Measurements from ENCODE around the gene GAB1. TPM values are rescaled to one million over a fixed set of nuclear protein-coding genes. Genes with fewer than 3 reads are reported as not detected.
"Not testable (repeated sequence)": the region's sequence is repeated elsewhere in the genome, so short reads cannot be mapped to it uniquely, and the experiment has no call there.

Gene GAB1
- polyA plus RNA-seq, 3 donors: 44.5 to 56.1 (median 49.3) TPM

DNA sequence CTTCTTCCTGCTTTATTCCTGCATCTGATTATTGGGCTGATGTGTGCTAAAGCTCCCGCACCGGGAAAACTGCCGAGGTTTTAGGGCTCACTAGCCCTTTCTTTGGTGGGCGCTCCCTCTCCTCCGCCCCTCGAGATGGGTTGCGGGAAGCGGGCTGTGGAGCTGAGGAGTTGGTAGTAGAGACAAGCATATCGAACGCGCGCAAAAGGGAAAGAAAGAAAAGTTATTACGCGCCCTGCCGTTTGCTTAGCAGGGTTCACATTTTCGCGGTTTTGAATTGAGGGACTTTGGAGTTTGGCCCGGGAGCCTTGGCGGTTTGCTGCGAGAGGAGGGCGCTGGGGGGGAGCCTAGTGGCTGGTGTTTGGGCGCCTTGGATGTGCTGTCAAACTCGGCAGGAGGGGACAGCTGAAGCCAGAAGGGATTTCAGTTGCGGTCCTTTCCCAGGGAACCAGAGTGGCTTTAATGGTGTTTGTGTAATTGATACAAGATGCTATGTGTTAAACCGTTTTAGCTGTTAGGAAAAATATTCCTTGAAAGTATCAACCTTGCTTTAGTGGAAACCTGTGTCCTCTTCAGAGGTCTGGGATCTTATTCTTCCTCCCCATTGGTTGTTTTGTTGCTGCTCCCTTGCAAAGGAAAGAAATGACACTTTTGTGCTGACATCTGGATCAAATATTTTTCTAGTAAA, 1.1 kb downstream of the GAB1 start:
- DNase-seq (ENCODE audit: low read depth in 3 of 3, low spot score in 2 of 3): peak in 1 of 3 donors; percentile 53

DNA sequence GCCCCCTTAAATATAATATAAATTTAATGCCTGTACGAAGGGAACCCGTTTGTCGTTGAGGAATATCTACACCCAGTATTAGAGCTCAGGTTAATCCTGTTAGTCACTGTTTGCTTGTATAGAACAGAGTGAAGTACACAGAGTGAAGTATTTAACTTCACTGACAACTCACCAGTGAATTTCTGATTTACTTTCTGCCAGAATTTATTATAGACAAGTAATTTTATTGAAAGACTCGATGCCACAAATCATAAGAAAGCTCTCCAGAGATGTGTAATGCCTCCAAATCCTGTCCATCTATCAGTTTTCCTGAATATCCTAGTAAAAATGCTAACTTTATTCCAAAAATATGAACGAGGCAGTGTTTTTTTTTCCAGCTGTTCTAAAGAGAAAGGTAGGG, 1.6 kb downstream of the GAB1 start:
- no peak for DNase-seq (ENCODE audit: low read depth in 3 of 3, low spot score in 2 of 3)

DNA sequence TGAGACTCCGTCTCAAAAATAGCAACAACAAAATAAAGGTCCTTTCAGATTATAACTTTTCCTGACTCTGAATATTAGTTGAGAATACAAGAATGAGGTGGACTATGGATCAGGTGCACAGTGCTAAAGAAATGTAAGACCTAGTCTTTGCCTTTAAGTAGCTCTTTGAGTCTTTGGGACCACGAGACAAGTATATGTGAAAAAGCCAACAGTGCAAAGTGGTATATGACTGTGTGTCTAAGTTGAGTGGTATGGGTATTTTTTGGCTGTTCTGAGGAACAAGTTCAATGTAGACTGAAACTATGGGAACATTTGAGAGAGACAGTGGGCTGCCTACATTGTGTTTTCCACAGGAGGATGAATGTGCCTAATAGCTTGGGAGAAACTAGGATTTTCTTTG, 2.8 kb downstream of the GAB1 start:
- DNase-seq (ENCODE audit: low read depth in 3 of 3, low spot score in 2 of 3): no peak

DNA sequence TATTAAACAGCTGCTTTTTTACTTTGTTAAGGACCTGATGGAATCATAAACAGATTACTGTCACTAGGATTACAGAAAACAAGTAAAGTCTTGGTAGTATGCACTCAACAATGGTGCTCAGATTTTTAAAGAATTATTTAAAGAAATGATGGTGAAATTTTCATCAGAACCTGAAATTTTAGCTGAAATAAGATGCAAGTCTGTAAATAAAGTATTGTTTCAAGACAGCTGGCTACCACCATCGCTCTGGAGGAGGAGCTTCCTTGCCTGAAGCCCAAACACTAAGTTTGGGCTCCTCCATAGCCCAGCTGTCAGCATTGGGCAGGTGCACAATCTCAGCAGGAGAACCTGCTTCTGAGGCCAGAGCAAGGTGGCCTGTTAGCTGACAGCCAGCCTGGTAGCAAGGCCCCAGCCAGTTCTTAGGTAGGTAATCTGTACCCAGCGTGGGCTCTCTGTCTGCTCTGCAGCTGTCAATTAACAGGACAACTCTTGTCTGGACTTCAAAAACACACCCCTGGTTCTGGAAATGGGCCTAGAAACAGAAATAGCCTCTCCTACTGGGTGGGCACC, 4.6 kb downstream of the GAB1 start:
- DNase-seq (ENCODE audit: low read depth in 3 of 3, low spot score in 2 of 3): no peak

DNA sequence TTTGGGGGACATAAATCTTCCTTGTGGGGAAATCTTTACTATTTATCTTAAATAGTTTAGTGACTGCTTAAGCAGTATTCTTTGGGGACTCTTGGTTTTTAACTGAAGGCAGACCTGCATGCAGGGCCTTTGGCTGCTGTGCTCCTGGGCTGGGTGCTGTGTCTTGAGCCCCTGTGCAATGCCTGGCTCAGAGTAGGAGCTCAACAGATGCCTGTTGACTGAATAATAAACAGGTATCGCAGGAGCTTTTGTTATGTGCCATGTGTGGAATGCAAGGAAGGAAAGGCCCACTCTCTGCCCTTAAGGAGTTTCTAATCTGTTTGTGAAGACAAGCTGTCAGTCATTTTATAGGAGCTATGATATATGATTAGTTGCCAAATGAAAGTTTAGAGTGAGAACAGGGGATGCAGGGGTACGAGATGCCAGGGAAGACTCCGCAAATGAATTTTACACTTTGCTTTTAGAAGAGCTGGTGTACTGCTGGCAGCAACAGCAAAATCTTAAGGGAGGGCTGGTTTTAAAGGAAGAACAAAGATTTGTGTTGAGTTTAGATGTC, 6.7 kb downstream of the GAB1 start:
- DNase-seq (ENCODE audit: low read depth in 3 of 3, low spot score in 2 of 3): no peak

DNA sequence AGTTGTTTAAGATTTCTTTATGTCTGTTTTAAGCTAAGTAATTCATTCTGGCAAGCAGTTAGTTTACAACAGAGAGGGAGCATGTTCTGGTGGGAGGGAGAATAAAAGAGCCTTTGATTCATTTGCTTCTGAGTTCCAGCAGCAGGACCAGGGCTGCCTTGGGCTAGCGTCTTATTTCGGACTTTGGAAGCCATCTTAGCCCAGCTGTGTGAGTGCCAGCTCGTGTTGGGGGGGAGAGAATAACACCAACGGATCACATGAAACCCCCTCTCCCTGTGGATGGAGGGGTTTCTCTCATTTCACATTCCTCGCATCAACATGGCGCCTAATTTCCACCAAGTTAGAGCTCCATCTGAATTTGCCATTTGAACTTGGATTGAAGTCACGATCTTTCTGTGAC, 7.4 kb downstream of the GAB1 start:
- no peak for DNase-seq (ENCODE audit: low read depth in 3 of 3, low spot score in 2 of 3)

DNA sequence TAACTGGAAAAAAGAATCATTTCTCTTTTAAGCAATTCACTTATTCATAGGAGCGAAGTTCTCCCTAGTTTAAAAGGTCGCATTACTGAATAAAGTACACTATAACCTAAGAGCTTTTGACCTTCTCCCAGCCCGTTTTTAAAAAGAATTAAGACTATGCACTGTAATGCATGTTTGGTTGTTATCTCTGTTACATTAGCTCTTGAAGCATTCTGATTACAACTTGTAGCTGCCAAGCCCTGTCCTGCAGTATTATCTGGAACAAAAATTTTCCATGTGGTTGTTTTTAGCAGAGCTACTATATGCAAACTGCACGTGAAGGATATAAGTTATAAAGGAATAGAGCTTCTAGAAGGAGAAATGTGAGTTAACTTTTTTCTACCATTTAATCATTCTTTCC, 8.1 kb downstream of the GAB1 start:
- DNase-seq (ENCODE audit: low read depth in 3 of 3, low spot score in 2 of 3): no peak

DNA sequence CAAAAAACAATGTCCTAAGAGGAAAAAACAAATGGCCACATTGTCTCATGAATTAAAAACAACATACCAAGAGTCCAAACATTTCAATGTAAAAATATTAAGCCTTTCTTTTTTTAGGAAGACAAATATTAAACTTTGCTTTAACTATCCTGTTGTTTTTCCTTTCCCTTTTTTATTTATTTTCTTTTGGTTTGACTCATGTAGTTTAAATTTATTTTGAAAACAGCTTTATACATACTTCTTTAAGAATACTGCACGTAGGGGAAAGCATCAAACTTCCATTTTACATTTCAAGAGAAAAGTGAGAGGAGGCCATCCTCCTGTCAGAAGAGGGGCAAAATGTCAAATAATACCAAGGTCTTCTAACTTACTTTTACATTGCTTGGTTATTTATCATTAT, 8.7 kb downstream of the GAB1 start:
- DNase-seq (ENCODE audit: low read depth in 3 of 3, low spot score in 2 of 3): no peak

DNA sequence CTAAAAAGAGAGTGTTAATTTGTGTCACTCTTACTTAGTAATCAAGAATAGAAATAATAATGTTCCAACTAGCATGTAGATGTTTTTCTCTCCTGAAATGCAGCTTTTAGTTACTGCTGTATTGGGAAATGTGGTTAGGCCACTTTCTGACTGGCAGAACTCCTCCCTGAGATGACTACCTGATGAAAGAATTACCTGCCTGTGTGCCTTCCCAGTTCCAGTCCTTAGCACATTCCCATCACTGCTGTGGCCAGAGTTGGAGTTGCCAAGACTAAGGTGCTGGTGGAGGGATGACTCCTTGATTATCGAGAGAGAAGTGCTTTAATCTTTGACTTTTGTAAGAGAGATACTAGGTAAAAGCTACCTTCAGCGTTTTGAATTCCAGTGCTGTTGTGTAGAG, 9.5 kb downstream of the GAB1 start:
- DNase-seq (ENCODE audit: low read depth in 3 of 3, low spot score in 2 of 3): no peak

DNA sequence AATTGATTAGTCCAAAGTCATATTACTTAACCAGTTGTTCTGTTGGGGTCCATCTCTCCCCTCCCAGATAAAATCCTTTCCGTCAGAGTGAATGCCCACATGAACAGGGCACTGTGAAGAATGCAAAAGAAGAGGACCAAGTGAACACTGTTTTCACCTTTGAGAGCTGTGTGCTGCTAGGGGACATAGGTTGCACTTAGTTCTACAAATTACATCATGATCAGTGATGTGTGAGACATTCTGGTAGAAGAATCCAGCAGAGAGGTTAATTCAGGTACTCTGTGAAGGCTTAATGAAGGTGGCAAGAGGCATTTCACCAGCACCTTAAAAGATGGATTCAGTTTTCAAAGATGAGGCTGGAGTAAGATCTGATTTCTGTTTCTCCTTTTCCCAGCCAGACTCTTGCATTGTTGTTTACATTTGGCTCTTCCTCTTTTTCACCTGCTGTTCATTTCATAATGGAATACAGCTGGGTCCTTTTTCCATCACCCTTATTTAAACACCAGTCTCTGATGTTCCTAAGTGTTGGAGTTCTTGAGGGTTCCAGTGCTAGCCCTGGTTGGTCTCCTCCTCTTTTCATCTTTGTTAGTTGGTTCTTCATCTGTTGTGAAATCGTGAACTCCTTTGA, 10.9 kb downstream of the GAB1 start:
- no peak for DNase-seq (ENCODE audit: low read depth in 3 of 3, low spot score in 2 of 3)

DNA sequence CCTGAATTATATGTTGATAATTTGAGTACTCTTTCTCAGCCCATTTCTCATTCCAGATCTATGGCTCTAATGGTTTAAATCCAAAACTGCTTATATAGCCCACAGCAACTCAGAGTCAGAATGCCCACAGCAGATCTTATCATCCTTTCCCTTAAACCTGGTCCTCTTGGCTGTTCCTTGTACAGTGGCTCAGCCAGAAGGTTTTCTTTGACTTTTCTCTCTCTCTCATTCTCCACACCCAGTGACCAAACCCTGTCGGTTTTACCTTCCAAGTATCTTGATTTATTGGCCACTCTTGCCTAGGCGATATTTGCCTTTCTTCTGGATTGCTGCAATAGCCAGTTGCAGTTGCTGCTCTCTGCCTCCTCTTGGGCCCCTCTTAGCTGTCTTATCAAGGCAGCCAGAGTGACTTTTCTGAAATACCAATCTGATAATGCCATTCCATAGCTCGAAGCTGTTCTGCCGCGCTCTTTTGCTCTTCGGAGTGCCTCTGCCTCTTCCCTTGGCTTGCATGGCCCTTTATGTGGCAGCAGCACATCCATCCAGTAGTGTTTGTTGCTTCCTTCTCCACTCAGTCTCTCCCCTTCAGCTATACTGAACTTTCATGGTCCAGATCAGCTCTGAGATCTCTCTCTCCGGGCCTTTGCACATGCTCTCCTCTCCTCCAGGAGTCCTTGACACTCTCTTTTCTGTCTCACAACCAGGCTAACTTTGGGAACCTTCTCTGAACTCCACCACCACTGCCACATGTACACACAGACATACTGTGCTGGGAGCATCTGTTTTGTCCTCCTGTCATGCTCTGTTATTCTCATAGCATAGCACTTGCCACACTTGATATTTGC, 11.8 kb downstream of the GAB1 start:
- no peak for DNase-seq (ENCODE audit: low read depth in 3 of 3, low spot score in 2 of 3)

DNA sequence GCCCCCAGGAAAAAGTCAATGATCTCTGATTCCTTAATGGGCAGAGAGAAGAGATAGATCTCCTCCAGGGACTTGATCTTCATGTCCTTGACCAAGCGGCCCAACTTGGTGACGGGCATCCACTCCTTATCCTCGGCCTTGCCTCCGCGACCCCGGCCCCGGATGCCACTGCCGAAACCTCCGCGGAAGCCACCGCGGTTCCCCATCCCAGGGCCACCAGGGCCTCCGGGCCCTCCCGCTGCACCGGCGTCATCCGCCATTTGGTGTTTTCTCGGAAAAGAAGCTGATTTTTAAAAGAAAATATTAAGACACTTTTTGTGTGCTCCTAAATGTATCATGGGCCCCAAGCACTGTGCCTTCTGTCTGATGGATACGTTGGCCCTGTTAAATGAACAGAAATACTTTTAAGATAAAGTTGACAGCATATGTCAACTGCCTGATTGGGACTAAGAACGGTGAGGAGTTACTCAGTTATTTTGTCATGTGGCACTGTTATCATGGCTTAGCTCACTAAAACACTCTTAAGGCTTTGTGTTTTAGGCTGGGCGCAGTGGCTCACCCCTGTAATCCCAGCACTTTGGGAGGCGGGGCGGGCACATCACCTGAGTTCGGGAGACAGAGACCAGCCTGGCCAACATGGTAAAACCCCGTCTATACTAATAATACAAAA, 13.3 kb downstream of the GAB1 start:
- not testable (repeated sequence) for DNase-seq (ENCODE audit: low read depth in 3 of 3, low spot score in 2 of 3)

DNA sequence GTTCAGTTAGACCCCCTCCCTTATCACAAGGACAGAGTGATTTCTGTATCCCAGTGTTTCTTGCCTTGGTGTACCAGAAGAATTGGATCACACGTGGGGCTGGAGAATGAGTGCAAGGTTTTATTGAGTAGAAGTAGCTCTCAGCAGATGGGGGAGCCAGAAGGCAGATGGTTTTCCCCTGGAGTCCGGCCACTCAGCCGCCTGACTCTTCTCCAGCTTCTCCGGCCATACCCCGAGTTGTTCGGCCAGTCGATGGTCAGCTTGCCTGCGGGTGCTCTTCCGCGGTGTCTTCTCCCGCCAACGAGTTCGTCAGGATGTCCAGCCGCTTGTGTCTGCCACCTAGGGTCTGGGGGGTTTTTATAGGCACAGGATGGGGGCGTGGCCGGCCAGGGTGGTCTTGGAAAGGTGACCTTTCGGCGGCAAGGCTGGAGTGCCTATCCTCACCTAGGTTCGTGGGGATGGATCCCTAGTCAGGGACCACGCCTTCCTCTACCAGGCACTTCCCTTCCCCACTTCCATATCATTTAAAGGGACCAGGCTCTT, 14.5 kb downstream of the GAB1 start:
- no peak for DNase-seq (ENCODE audit: low read depth in 3 of 3, low spot score in 2 of 3)

DNA sequence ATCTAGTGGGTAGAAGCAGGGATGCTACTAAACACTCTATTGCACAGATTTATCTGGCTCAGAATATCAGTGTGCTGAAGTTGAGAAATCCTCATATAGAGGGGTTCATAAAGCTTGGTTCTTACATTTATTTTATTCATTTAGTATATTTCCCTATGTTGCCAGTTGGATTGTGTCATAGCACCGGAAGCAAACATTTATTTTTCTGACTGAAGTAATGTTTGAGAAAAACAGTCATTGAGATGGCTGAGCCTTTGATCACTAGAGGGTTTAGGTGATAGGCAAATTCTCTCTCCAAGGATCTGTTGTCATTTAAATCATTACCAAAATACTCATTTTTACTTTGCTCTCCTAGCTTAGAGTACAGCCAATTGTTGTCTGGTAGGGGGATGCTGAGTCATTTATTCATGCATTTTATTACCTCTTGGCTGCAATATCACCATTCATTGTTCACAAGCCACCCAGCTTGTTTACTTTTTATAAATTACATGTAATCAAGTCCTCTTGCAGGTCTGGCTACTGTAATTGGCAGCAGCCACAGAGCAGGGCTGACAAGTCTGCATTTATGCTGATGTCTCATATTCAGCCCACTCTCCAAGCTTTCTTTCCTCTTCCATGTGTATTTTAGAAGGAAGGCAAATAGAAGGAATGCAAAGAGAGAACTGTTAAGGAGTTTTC, 15.2 kb downstream of the GAB1 start:
- no peak for DNase-seq (ENCODE audit: low read depth in 3 of 3, low spot score in 2 of 3)

DNA sequence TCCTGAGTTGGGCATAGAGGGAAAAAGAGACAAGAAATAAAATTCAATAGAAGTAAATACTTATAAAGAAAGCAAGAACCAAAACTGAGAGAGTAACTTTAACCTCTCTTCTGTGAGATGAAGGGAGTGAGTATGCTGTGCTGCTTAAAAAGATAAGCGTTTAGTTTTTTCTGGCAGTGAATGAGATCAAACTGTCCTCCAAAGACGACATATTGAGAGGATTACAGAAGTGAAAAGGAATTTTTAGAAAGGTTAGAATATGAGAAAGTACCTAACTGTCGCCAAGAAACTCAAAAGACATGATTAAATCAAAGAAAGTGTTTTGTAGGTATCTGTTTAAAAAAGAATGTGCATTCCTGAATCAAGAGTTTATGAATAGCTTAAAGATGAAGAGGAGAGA, 16.0 kb downstream of the GAB1 start:
- DNase-seq (ENCODE audit: low read depth in 3 of 3, low spot score in 2 of 3): no peak

DNA sequence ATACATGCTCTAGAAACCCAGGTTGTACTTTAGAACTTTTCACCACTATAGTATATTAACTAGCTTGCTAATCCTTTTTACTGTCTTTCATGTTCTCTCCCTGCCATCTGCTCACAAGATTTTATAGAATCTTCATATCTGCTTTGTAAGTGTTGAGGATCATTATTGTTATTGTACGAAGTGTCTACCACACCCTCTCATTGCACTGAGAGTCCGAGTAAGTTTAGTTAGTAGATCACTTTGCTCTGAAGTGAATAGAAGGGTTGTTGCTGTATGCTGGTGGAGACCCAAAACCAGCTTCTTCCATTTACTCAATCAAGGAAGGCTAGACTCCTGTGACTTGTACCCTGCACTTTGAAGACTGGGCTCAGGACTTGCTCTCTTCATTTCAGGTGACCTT, 17.1 kb downstream of the GAB1 start:
- no peak for DNase-seq (ENCODE audit: low read depth in 3 of 3, low spot score in 2 of 3)

DNA sequence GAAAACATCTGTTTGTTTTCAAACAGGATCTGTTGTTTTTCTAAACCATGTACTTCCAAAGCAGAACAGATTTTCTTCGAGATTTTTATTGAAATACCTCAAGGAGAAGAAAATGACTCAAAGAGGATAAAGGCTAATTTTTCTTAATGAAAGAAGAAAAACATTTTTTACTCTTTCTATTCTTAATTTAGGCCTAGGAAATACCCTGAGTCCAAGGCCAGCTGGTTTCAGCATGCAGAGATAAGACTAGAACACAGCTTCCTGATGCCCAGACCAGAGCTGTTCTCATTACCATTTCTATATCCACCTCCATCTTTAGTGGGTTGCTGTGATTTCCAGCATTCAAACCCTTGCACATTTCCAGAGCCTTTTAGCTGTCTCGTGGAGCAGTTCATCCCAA, 18.3 kb downstream of the GAB1 start:
- no peak for DNase-seq (ENCODE audit: low read depth in 3 of 3, low spot score in 2 of 3)

DNA sequence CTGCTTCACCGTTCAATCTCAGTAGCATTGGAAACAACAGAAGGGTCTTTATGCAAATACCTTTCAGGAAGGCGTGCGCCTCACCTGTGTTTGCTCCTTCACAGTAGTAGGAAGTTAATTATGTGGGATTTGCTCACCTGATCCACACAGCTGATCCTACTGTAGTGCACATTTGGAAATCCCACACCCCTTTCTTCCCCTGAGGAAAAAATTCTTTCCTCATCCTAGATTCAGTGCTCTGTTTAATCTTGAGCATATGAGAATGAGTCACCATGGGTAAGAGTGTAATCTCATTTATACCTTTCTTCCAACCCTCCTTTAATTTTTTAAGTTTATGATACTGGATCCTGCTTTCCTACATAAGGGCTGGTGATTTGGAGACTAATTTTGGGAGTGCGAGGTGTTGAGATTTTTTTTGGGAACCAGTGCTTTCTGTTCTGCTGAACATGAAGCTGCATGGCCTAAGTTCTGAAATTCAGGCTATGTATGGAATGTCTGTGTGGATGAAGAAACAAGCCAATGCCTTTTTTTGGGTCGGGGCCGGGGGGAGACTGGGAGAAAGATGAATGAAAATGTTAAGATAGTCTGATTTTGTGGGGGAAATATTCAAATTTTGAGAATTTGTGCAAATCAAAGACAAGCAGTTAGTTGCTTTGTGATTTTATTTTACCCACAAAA, 19.0 kb downstream of the GAB1 start:
- DNase-seq (ENCODE audit: low read depth in 3 of 3, low spot score in 2 of 3): no peak

DNA sequence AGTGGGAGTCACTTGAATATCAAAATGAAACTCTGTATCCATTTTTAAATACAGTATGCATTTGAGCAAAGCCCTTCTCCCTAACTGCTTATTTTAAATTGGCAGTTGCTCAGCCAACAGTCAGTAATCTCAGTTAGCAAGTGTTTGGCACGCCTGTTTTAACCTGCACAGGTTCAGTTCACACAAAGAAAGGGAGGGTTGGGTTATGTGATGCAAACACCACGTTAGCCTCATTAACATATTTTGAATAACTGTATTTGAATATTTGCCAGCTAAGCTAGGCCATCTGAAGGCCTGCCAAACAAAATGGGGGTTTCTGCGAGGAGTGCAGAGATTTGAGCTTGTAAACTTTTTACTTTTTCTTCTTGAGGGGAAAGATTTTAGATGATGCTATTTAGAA, 19.8 kb downstream of the GAB1 start:
- DNase-seq (ENCODE audit: low read depth in 3 of 3, low spot score in 2 of 3): no peak

All from right renal cortex interstitium (tissue), 3 donors.